HL-60 (cell line): Measurements from ENCODE around the gene CLDND1.

Experiments
- GABPA ChIP-seq: IDR thresholded peaks from 2 replicates; pipeline ENCODE4 v1.6.1; 2012; ENCODE audit warnings: low read depth
- TF ChIP-seq, protein P1 (sequence below): IDR thresholded peaks from one replicate; pipeline ENCODE4 v1.5.1; 2011; ENCODE audit warnings: low read length, control low read depth, inconsistent platforms; ENCODE audit not compliant: insufficient read depth
- TF ChIP-seq, protein P2 (sequence below): IDR thresholded peaks from 2 replicates; pipeline ENCODE4 v1.6.1; 2012; ENCODE audit warnings: low read depth; ENCODE audit not compliant: insufficient replicate concordance

DNA sequence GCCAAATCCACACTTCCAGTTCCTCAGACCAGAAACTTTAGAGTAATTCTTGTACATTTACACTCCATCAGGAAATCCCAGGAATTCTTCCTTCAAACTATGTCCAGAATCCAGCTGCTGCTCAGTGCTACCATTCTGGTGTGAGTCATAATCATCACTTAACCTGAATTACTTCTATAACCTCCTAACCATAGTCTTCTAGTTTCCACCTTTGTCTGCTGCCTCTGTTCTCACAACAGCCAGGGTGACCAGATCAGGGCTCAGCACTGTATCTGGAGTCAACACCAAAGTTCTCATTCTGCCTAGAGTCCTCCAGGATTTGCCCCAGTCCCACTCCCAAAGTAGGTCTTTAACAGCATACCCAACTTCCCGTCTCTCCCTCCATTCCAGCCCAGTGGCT, 3.4 kb downstream of the CLDND1 start:
- TF ChIP-seq, protein P1, sequence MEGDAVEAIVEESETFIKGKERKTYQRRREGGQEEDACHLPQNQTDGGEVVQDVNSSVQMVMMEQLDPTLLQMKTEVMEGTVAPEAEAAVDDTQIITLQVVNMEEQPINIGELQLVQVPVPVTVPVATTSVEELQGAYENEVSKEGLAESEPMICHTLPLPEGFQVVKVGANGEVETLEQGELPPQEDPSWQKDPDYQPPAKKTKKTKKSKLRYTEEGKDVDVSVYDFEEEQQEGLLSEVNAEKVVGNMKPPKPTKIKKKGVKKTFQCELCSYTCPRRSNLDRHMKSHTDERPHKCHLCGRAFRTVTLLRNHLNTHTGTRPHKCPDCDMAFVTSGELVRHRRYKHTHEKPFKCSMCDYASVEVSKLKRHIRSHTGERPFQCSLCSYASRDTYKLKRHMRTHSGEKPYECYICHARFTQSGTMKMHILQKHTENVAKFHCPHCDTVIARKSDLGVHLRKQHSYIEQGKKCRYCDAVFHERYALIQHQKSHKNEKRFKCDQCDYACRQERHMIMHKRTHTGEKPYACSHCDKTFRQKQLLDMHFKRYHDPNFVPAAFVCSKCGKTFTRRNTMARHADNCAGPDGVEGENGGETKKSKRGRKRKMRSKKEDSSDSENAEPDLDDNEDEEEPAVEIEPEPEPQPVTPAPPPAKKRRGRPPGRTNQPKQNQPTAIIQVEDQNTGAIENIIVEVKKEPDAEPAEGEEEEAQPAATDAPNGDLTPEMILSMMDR = no peak
- no peak for TF ChIP-seq GABPA
- TF ChIP-seq, protein P2, sequence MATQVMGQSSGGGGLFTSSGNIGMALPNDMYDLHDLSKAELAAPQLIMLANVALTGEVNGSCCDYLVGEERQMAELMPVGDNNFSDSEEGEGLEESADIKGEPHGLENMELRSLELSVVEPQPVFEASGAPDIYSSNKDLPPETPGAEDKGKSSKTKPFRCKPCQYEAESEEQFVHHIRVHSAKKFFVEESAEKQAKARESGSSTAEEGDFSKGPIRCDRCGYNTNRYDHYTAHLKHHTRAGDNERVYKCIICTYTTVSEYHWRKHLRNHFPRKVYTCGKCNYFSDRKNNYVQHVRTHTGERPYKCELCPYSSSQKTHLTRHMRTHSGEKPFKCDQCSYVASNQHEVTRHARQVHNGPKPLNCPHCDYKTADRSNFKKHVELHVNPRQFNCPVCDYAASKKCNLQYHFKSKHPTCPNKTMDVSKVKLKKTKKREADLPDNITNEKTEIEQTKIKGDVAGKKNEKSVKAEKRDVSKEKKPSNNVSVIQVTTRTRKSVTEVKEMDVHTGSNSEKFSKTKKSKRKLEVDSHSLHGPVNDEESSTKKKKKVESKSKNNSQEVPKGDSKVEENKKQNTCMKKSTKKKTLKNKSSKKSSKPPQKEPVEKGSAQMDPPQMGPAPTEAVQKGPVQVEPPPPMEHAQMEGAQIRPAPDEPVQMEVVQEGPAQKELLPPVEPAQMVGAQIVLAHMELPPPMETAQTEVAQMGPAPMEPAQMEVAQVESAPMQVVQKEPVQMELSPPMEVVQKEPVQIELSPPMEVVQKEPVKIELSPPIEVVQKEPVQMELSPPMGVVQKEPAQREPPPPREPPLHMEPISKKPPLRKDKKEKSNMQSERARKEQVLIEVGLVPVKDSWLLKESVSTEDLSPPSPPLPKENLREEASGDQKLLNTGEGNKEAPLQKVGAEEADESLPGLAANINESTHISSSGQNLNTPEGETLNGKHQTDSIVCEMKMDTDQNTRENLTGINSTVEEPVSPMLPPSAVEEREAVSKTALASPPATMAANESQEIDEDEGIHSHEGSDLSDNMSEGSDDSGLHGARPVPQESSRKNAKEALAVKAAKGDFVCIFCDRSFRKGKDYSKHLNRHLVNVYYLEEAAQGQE = no peak
